ENCODE results near the gene THG1L. TPM values are rescaled to one million over a fixed set of nuclear protein-coding genes. Genes with fewer than 3 reads are reported as not detected.

Gene THG1L
- polyA plus RNA-seq, 2 of the 4 experiments (the other 2 are of a cell fraction) = 36.9 to 45.6 TPM

GRCh38 chr5:157714596-157714864, 16.7 kb upstream of the THG1L start:
- no peak for TF ChIP-seq NR3C1 (IDR thresholded peaks at IDR 0.05)
- TF ChIP-seq E2F6 (IDR thresholded peaks at IDR 0.05; ENCODE audit: borderline replicate concordance, low read depth) = no peak
- no peak for TF ChIP-seq MAFK (IDR thresholded peaks at IDR 0.05; ENCODE audit: partially characterized antibody)
- TF ChIP-seq, protein P1, sequence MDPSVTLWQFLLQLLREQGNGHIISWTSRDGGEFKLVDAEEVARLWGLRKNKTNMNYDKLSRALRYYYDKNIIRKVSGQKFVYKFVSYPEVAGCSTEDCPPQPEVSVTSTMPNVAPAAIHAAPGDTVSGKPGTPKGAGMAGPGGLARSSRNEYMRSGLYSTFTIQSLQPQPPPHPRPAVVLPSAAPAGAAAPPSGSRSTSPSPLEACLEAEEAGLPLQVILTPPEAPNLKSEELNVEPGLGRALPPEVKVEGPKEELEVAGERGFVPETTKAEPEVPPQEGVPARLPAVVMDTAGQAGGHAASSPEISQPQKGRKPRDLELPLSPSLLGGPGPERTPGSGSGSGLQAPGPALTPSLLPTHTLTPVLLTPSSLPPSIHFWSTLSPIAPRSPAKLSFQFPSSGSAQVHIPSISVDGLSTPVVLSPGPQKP (IDR thresholded peaks at IDR 0.05; ENCODE audit: low read depth, low read length) = no peak
- TF ChIP-seq NFE2L2 (conservative IDR thresholded peaks at IDR 0.05; ENCODE audit: low read length) = no peak
- TF ChIP-seq RFX5 (IDR thresholded peaks at IDR 0.05) = no peak
- no peak for TF ChIP-seq HOXB5 (CRISPR knock-in tag; IDR thresholded peaks at IDR 0.05)
- no peak for TF ChIP-seq CBX2 (IDR thresholded peaks at IDR 0.05; ENCODE audit: borderline replicate concordance, low read depth)
- no peak for TF ChIP-seq HOXA7 (CRISPR knock-in tag; IDR thresholded peaks at IDR 0.05)
- no peak for TF ChIP-seq RCOR1 (IDR thresholded peaks at IDR 0.05; ENCODE audit: low read depth, low read length)
- no peak for TF ChIP-seq ZC3H11A (IDR thresholded peaks at IDR 0.05)
- no peak for TF ChIP-seq FOXS1 (CRISPR knock-in tag; IDR thresholded peaks at IDR 0.05)
- TF ChIP-seq, protein P2, sequence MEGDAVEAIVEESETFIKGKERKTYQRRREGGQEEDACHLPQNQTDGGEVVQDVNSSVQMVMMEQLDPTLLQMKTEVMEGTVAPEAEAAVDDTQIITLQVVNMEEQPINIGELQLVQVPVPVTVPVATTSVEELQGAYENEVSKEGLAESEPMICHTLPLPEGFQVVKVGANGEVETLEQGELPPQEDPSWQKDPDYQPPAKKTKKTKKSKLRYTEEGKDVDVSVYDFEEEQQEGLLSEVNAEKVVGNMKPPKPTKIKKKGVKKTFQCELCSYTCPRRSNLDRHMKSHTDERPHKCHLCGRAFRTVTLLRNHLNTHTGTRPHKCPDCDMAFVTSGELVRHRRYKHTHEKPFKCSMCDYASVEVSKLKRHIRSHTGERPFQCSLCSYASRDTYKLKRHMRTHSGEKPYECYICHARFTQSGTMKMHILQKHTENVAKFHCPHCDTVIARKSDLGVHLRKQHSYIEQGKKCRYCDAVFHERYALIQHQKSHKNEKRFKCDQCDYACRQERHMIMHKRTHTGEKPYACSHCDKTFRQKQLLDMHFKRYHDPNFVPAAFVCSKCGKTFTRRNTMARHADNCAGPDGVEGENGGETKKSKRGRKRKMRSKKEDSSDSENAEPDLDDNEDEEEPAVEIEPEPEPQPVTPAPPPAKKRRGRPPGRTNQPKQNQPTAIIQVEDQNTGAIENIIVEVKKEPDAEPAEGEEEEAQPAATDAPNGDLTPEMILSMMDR (IDR thresholded peaks at IDR 0.05) = no peak
- no peak for TF ChIP-seq EHF (CRISPR knock-in tag; IDR thresholded peaks at IDR 0.05)
- no peak for TF ChIP-seq POLR2A (IDR thresholded peaks at IDR 0.05; ENCODE audit: low read length)
- no peak for TF ChIP-seq EP300 (IDR thresholded peaks at IDR 0.05)
- no peak for TF ChIP-seq PHF8 (IDR thresholded peaks at IDR 0.05; ENCODE audit: borderline replicate concordance, low read depth)
- no peak for TF ChIP-seq RAD21 (conservative IDR thresholded peaks at IDR 0.05 in 1 of 2, IDR thresholded peaks at IDR 0.05 in 1 of 2)
- TF ChIP-seq ATOH8 (CRISPR knock-in tag; IDR thresholded peaks at IDR 0.05; ENCODE audit: low read depth) = no peak
- no peak for TF ChIP-seq FOSB (CRISPR knock-in tag; IDR thresholded peaks at IDR 0.05)
- ATAC-seq (no peak), FAIRE-seq (no peak), DNase-seq (ENCODE audit: low read depth in 1 of 2, low spot score in 1 of 2) (no peak)
- ChIA-PET POLR2A (no interaction called here), CTCF (interaction anchor here (1.4 kb wide), 1 partner anchor 386 kb away, joined by 5 read pairs; no protein-coding TSS in a partner anchor)
- H3K4me1 ChIP-seq = peaks cover 5% of the 10 kb centered on the region; the same call in 2 of the 3 replicates
- no peaks in the 10 kb centered on the region for H3K9me3 ChIP-seq
- H3K27ac ChIP-seq = no peak overlapping the region
- no peak overlapping the region for H3K4me3 ChIP-seq
- no peak overlapping the region for H3K4me2 ChIP-seq

DNA sequence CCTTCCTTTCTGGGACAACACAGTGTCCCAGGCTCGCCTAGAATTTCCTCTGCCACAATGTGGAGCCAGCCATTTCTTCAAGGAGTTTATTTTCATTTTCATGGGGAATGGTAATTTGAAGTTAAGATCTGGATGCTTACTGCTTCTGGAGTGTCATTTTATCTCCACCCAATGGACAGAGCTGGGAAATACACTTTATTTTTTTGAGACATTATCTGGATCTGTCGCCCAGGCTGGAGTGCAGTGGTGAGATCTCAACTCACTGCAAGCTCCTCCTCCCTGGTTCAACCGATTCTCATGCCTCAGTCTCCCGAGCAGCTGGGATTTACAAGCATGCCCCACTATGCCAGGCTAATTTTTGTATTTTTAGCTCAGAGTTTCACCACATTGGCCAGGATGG, 12.7 kb upstream of the THG1L start:
- POLR2A ChIA-PET = no interaction called here
- no peak overlapping the region for H3K4me2 ChIP-seq
- CTCF ChIA-PET = interaction anchor here (0.7 to 6.1 kb wide), 57 partner anchors 10 to 406 kb away, joined by 3 to 58 read pairs (median 4); partner anchors contain the start of genes C5orf52, LSM11, SOX30 and THG1L

More for the DNA sequence above, 12.7 kb upstream of the THG1L start:
- H3K9me3 ChIP-seq = no peaks in the 10 kb centered on the region
- H3K27ac ChIP-seq = peak overlapping the region in 1 of 2 experiments; percentile 19; a peak in 1 of 6 replicates
- WGBS (ENCODE audit: missing lambda C conversion rate) = 5% methylated on average over 4 of the region's 4 CpGs
- ATAC-seq = peak; percentile 85 to 95; a peak in 5 of 6 replicates
- FAIRE-seq = no peak
- H3K4me1 ChIP-seq = no peaks in the 10 kb centered on the region
- no peak overlapping the region for H3K4me3 ChIP-seq
- TF ChIP-seq JUN (IDR thresholded peaks at IDR 0.05) (no peak), POLR2A (IDR thresholded peaks at IDR 0.05; ENCODE audit: low read length) (no peak), PHF8 (IDR thresholded peaks at IDR 0.05; ENCODE audit: borderline replicate concordance, low read depth) (no peak), SMC3 (IDR thresholded peaks at IDR 0.05) (peak; percentile 75), CBX2 (IDR thresholded peaks at IDR 0.05; ENCODE audit: borderline replicate concordance, low read depth) (no peak), KDM5A (IDR thresholded peaks at IDR 0.05) (no peak), HEYL (CRISPR knock-in tag; IDR thresholded peaks at IDR 0.05) (no peak), CEBPB (IDR thresholded peaks at IDR 0.05) (no peak), RAD21 (conservative IDR thresholded peaks at IDR 0.05 in 1 of 2, IDR thresholded peaks at IDR 0.05 in 1 of 2) (peak; percentile 84 to 86), FOXS1 (CRISPR knock-in tag; IDR thresholded peaks at IDR 0.05) (no peak), RCOR1 (IDR thresholded peaks at IDR 0.05; ENCODE audit: low read depth, low read length) (no peak)
- TF ChIP-seq, protein P2 (IDR thresholded peaks at IDR 0.05) = peak; percentile 71
- DNase-seq (ENCODE audit: low read depth in 1 of 2, low spot score in 1 of 2) = peak; percentile 55 to 56

All from A549 (cell line).